GM23338 (cell line): Measurements from ENCODE around the gene TK1. TPM values are rescaled to one million over a fixed set of nuclear protein-coding genes. Genes with fewer than 3 reads are reported as not detected.

ENCODE experiments used
- ATAC-seq: fragments of 200-7000 bp; cut with Tn5 transposase; 3 replicates; pipeline ENCODE4 v1.9.1; 2020
- DNase-seq: peaks from one replicate; pipeline ENCODE4 v3.0.0-alpha.2; 2015; ENCODE audit warnings: low spot score
- H2AFZ ChIP-seq: fragments of 200-600 bp; sonication (generic); 2 replicates; pipeline ENCODE4 v1.8.0; 2016; ENCODE audit warnings: antibody characterized with exemption, mild to moderate bottlenecking, moderate library complexity
- H3F3A ChIP-seq: fragments of 200-600 bp; sonication (generic); replicated peaks from 2 replicates; pipeline ENCODE4 v1.8.0; 2017; ENCODE audit warnings: antibody characterized with exemption, mixed run types, low read depth
- H3K27ac ChIP-seq: fragments of 200-600 bp; sonication (generic); 2 replicates; pipeline ENCODE4 v1.6.1; 2016; ENCODE audit warnings: low read depth
- H3K27me3 ChIP-seq: fragments of 200-600 bp; sonication (generic); 2 replicates; pipeline ENCODE4 v1.8.0; 2016; ENCODE audit warnings: mild to moderate bottlenecking, mixed run types, moderate library complexity; ENCODE audit not compliant: insufficient read depth
- H3K36me3 ChIP-seq: fragments of 200-600 bp; sonication (generic); 2 replicates; pipeline ENCODE4 v1.8.0; 2016; ENCODE audit warnings: mild to moderate bottlenecking; ENCODE audit not compliant: insufficient read depth
- H3K4me1 ChIP-seq: fragments of 200-600 bp; sonication (generic); 2 replicates; pipeline ENCODE4 v1.8.0; 2016; ENCODE audit warnings: mild to moderate bottlenecking, moderate library complexity; ENCODE audit not compliant: insufficient read depth
- H3K4me2 ChIP-seq: fragments of 200-600 bp; sonication (generic); 2 replicates; pipeline ENCODE4 v1.7.1; 2017; ENCODE audit warnings: mixed run types
- H3K4me3 ChIP-seq: fragments of 200-600 bp; sonication (generic); 2 replicates; pipeline ENCODE4 v1.6.1; 2016; ENCODE audit warnings: mixed run types
- H3K79me2 ChIP-seq: fragments of 200-600 bp; sonication (generic); replicated peaks from 2 replicates; pipeline ENCODE4 v1.8.0; 2017; ENCODE audit warnings: mild to moderate bottlenecking; ENCODE audit not compliant: insufficient read depth
- H3K9me2 ChIP-seq: fragments of 200-600 bp; sonication (generic); 2 replicates; pipeline ENCODE4 v1.8.0; 2017; ENCODE audit not compliant: insufficient read depth
- H4K20me1 ChIP-seq: fragments of 200-600 bp; sonication (generic); replicated peaks from 2 replicates; pipeline ENCODE4 v1.8.0; 2017; ENCODE audit warnings: mild to moderate bottlenecking; ENCODE audit not compliant: insufficient read depth
- H3K27ac Mint-ChIP-seq: 2 replicates; pipeline ENCODE4 v1.8.0; 2020; ENCODE audit warnings: inconsistent platforms, mild to moderate bottlenecking, moderate library complexity, mixed read lengths
- H3K27me3 Mint-ChIP-seq: 3 replicates; pipeline ENCODE4 v1.8.0; 2022; ENCODE audit warnings: low read depth, mild to moderate bottlenecking, moderate library complexity, mixed read lengths, inconsistent platforms; ENCODE audit not compliant: insufficient read depth, poor library complexity
- H3K36me3 Mint-ChIP-seq: 3 replicates; pipeline ENCODE4 v1.8.0; 2021; ENCODE audit warnings: low read depth, mild to moderate bottlenecking, inconsistent platforms, moderate library complexity, mixed read lengths
- H3K4me1 Mint-ChIP-seq: 3 replicates; pipeline ENCODE4 v1.8.0; 2020; ENCODE audit warnings: mild to moderate bottlenecking, inconsistent platforms, mixed read lengths
- H3K4me3 Mint-ChIP-seq: 3 replicates; pipeline ENCODE4 v1.8.0; 2021; ENCODE audit warnings: moderate library complexity, mild to moderate bottlenecking, inconsistent platforms, mixed read lengths
- H3K9me3 Mint-ChIP-seq: 3 replicates; pipeline ENCODE4 v1.8.0; 2020; ENCODE audit warnings: moderate library complexity, mild to moderate bottlenecking, inconsistent platforms, mixed read lengths
- CREB1 ChIP-seq: fragments of 250-450 bp; sonication (Bioruptor Pico); IDR thresholded peaks from 2 replicates; pipeline ENCODE4 v1.5.0; 2020; ENCODE audit warnings: low read depth, mild to moderate bottlenecking, moderate library complexity
- EZH2 ChIP-seq: fragments of 200-600 bp; sonication (generic); IDR thresholded peaks from one replicate; pipeline ENCODE4 v1.8.0; 2017; ENCODE audit warnings: antibody characterized with exemption, mild to moderate bottlenecking, low read depth; ENCODE audit not compliant: unreplicated experiment
- EZH2phosphoT487 ChIP-seq: fragments of 200-600 bp; sonication (generic); IDR thresholded peaks from one replicate; pipeline ENCODE4 v1.8.1; 2018; ENCODE audit warnings: antibody characterized with exemption; ENCODE audit not compliant: unreplicated experiment
- JUNB ChIP-seq: IDR thresholded peaks from one replicate; pipeline ENCODE4 v1.6.1; 2016; ENCODE audit warnings: antibody characterized with exemption; ENCODE audit not compliant: unreplicated experiment
- NANOG ChIP-seq: IDR thresholded peaks from 2 replicates; pipeline ENCODE4 v1.6.1; 2016; ENCODE audit warnings: antibody characterized with exemption, borderline replicate concordance
- POLR2AphosphoS5 ChIP-seq: IDR thresholded peaks from 2 replicates; pipeline ENCODE4 v1.6.1; 2016; ENCODE audit warnings: antibody characterized with exemption, low read depth
- STAT1 ChIP-seq: IDR thresholded peaks from one replicate; pipeline ENCODE4 v1.6.1; 2016; ENCODE audit warnings: antibody characterized with exemption; ENCODE audit not compliant: unreplicated experiment
- ZNF114 ChIP-seq: fragments of 250-450 bp; sonication (Bioruptor Pico); IDR thresholded peaks from 2 replicates; pipeline ENCODE4 v1.5.0; 2020; ENCODE audit warnings: mild to moderate bottlenecking, moderate library complexity
- ZNF331 ChIP-seq: fragments of 250-450 bp; sonication (Bioruptor Pico); IDR thresholded peaks from 2 replicates; pipeline ENCODE4 v1.5.0; 2020; ENCODE audit warnings: low read depth, mild to moderate bottlenecking, moderate library complexity
- polyA plus RNA-seq: library from polyadenylated mRNA; unstranded; fragments of >200 nt; fragmentation: Nextera tagmentation; extraction: Ambion mirVana; gene quantifications from 2 replicates; pipeline ENCODE4 v1.2.1, GENCODE V29; 2016
- total RNA-seq: library from RNA; depleted of rRNA; stranded (reverse); fragments of >200 nt; shearing (Covaris generic); gene quantifications from 2 replicates; pipeline ENCODE4 v1.2.3, GENCODE V29; 2014
- TF ChIP-seq, protein P1 (sequence below): IDR thresholded peaks from 2 replicates; pipeline ENCODE4 v1.6.1; 2016; ENCODE audit warnings: antibody characterized with exemption
- TF ChIP-seq, protein P2 (sequence below): IDR thresholded peaks from one replicate; pipeline ENCODE4 v1.6.1; 2018; ENCODE audit warnings: antibody characterized with exemption; ENCODE audit not compliant: unreplicated experiment
- TF ChIP-seq, protein P3 (sequence below), 2 experiments: fragments of 200-600 bp in 1 of 2; sonication (generic) in 1 of 2; conservative IDR thresholded peaks; 2 replicates each; pipeline versions ENCODE4 v1.5.1 to v1.6.1; 2016 to 2017; ENCODE audit warnings: antibody characterized with exemption in 2 of 2, low read depth in 2 of 2, mild to moderate bottlenecking in 2 of 2, moderate library complexity in 1 of 2
- TF ChIP-seq, protein P4 (sequence below): fragments of 250-450 bp; sonication (Bioruptor Pico); IDR thresholded peaks from 2 replicates; pipeline ENCODE4 v1.5.0; 2020; ENCODE audit warnings: mild to moderate bottlenecking, moderate library complexity

Gene TK1
- total and polyA plus RNA-seq, 2 experiments from 2014 or later: 74.5 to 84.4 TPM

DNA sequence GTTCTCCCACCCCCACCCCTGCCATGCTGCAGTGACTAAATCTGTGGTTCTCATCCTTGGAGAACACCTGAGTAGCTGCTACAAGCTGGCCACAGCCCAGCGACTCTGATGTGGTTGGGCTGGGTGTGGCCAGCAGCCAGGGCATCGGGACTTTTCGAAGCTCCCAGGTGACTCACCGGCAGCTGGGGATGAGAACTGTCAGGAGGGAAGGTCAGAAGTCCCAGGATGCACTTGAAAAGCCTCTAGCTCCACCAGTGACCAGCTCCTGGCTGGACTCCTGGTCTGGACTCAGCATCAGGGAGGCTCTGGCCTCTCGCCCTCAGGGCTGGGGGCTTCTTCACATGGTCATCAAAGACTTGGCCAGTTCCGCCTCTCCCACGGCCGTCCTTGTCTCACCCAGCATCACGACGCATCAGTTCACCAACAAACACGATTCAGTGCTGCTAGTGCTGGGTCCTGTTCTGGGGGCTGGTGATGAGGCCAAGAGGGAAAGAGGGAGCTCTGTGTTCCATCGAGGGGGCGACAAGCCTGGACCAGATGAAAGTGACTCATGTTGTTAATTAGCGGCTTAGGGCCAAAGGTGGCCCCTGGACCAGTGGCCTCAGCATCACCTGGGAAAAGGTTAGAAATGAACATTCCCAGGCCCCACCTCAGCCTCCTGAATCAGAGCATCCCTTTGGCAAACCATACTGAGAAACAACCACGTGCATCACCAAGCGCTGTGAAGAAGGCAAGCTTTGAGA lies 44.6 kb downstream of the TK1 start:
- Mint-ChIP-seq H3K9me3 (no peaks in the 10 kb centered on the region), H3K36me3 (no peaks in the 10 kb centered on the region), H3K27me3 (peaks cover 6% of the 10 kb centered on the region), H3K4me1 (peaks cover 7% of the 10 kb centered on the region; the same call in 2 of the 3 replicates), H3K4me3 (no peak overlapping the region), H3K27ac (no peak overlapping the region)
- Histone ChIP-seq H3K36me3 (no peaks in the 10 kb centered on the region), H3K4me3 (no peak overlapping the region), H3K4me2 (no peak overlapping the region), H3K9me2 (no peaks in the 10 kb centered on the region), H3K27me3 (0 out of 2 replicates have a peak, but pooled peaks cover 3% of the 10 kb centered on the region), H2AFZ (no peak overlapping the region), H3K4me1 (peaks cover 5% of the 10 kb centered on the region; the same call in 1 of the 2 replicates), H3K27ac (no peak overlapping the region), H4K20me1 (no peaks in the 10 kb centered on the region), H3F3A (0 out of 2 replicates have a peak, but pooled peaks cover 8% of the 10 kb centered on the region), H3K79me2 (no peaks in the 10 kb centered on the region)
- TF ChIP-seq, protein P1, sequence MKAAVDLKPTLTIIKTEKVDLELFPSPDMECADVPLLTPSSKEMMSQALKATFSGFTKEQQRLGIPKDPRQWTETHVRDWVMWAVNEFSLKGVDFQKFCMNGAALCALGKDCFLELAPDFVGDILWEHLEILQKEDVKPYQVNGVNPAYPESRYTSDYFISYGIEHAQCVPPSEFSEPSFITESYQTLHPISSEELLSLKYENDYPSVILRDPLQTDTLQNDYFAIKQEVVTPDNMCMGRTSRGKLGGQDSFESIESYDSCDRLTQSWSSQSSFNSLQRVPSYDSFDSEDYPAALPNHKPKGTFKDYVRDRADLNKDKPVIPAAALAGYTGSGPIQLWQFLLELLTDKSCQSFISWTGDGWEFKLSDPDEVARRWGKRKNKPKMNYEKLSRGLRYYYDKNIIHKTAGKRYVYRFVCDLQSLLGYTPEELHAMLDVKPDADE: no peak
- no peak for TF ChIP-seq CREB1
- TF ChIP-seq, protein P2, sequence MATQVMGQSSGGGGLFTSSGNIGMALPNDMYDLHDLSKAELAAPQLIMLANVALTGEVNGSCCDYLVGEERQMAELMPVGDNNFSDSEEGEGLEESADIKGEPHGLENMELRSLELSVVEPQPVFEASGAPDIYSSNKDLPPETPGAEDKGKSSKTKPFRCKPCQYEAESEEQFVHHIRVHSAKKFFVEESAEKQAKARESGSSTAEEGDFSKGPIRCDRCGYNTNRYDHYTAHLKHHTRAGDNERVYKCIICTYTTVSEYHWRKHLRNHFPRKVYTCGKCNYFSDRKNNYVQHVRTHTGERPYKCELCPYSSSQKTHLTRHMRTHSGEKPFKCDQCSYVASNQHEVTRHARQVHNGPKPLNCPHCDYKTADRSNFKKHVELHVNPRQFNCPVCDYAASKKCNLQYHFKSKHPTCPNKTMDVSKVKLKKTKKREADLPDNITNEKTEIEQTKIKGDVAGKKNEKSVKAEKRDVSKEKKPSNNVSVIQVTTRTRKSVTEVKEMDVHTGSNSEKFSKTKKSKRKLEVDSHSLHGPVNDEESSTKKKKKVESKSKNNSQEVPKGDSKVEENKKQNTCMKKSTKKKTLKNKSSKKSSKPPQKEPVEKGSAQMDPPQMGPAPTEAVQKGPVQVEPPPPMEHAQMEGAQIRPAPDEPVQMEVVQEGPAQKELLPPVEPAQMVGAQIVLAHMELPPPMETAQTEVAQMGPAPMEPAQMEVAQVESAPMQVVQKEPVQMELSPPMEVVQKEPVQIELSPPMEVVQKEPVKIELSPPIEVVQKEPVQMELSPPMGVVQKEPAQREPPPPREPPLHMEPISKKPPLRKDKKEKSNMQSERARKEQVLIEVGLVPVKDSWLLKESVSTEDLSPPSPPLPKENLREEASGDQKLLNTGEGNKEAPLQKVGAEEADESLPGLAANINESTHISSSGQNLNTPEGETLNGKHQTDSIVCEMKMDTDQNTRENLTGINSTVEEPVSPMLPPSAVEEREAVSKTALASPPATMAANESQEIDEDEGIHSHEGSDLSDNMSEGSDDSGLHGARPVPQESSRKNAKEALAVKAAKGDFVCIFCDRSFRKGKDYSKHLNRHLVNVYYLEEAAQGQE: no peak
- TF ChIP-seq ZNF114 (CRISPR knock-in tag): no peak
- no peak for TF ChIP-seq EZH2
- no peak for TF ChIP-seq JUNB
- no peak for TF ChIP-seq EZH2phosphoT487
- TF ChIP-seq, protein P3, sequence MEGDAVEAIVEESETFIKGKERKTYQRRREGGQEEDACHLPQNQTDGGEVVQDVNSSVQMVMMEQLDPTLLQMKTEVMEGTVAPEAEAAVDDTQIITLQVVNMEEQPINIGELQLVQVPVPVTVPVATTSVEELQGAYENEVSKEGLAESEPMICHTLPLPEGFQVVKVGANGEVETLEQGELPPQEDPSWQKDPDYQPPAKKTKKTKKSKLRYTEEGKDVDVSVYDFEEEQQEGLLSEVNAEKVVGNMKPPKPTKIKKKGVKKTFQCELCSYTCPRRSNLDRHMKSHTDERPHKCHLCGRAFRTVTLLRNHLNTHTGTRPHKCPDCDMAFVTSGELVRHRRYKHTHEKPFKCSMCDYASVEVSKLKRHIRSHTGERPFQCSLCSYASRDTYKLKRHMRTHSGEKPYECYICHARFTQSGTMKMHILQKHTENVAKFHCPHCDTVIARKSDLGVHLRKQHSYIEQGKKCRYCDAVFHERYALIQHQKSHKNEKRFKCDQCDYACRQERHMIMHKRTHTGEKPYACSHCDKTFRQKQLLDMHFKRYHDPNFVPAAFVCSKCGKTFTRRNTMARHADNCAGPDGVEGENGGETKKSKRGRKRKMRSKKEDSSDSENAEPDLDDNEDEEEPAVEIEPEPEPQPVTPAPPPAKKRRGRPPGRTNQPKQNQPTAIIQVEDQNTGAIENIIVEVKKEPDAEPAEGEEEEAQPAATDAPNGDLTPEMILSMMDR (conservative IDR thresholded peaks at IDR 0.05; ENCODE audit: low read depth in 2 of 2): no peak
- TF ChIP-seq, protein P4, sequence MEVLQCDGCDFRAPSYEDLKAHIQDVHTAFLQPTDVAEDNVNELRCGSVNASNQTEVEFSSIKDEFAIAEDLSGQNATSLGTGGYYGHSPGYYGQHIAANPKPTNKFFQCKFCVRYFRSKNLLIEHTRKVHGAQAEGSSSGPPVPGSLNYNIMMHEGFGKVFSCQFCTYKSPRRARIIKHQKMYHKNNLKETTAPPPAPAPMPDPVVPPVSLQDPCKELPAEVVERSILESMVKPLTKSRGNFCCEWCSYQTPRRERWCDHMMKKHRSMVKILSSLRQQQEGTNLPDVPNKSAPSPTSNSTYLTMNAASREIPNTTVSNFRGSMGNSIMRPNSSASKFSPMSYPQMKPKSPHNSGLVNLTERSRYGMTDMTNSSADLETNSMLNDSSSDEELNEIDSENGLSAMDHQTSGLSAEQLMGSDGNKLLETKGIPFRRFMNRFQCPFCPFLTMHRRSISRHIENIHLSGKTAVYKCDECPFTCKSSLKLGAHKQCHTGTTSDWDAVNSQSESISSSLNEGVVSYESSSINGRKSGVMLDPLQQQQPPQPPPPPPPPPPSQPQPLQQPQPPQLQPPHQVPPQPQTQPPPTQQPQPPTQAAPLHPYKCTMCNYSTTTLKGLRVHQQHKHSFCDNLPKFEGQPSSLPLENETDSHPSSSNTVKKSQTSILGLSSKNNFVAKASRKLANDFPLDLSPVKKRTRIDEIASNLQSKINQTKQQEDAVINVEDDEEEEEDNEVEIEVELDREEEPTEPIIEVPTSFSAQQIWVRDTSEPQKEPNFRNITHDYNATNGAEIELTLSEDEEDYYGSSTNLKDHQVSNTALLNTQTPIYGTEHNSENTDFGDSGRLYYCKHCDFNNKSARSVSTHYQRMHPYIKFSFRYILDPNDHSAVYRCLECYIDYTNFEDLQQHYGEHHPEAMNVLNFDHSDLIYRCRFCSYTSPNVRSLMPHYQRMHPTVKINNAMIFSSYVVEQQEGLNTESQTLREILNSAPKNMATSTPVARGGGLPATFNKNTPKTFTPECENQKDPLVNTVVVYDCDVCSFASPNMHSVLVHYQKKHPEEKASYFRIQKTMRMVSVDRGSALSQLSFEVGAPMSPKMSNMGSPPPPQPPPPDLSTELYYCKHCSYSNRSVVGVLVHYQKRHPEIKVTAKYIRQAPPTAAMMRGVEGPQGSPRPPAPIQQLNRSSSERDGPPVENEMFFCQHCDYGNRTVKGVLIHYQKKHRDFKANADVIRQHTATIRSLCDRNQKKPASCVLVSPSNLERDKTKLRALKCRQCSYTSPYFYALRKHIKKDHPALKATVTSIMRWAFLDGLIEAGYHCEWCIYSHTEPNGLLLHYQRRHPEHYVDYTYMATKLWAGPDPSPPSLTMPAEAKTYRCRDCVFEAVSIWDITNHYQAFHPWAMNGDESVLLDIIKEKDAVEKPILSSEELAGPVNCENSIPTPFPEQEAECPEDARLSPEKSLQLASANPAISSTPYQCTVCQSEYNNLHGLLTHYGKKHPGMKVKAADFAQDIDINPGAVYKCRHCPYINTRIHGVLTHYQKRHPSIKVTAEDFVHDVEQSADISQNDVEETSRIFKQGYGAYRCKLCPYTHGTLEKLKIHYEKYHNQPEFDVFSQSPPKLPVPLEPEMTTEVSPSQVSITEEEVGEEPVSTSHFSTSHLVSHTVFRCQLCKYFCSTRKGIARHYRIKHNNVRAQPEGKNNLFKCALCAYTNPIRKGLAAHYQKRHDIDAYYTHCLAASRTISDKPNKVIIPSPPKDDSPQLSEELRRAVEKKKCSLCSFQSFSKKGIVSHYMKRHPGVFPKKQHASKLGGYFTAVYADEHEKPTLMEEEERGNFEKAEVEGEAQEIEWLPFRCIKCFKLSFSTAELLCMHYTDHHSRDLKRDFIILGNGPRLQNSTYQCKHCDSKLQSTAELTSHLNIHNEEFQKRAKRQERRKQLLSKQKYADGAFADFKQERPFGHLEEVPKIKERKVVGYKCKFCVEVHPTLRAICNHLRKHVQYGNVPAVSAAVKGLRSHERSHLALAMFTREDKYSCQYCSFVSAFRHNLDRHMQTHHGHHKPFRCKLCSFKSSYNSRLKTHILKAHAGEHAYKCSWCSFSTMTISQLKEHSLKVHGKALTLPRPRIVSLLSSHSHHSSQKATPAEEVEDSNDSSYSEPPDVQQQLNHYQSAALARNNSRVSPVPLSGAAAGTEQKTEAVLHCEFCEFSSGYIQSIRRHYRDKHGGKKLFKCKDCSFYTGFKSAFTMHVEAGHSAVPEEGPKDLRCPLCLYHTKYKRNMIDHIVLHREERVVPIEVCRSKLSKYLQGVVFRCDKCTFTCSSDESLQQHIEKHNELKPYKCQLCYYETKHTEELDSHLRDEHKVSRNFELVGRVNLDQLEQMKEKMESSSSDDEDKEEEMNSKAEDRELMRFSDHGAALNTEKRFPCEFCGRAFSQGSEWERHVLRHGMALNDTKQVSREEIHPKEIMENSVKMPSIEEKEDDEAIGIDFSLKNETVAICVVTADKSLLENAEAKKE (CRISPR knock-in tag): no peak
- TF ChIP-seq NANOG: no peak
- TF ChIP-seq STAT1: no peak
- no peak for TF ChIP-seq ZNF331
- TF ChIP-seq POLR2AphosphoS5: no peak
- DNase-seq (no peak), ATAC-seq (no peak)
